ENCODE measurements around the gene PIP4K2A.

PIP4K2A gene

GRCh38 chr10:22617516-22617915 is 96.9 kb downstream of the PIP4K2A start:
- no peak for FAIRE-seq

- no peak for FAIRE-seq
Measured at GRCh38 chr10:22617051-22617450, 97.3 kb downstream of the PIP4K2A start.

GRCh38 chr10:22615819-22616499 is 98.4 kb downstream of the PIP4K2A start:
- no peak for FAIRE-seq

- no peak for FAIRE-seq
Measured at GRCh38 chr10:22615101-22615500, 99.3 kb downstream of the PIP4K2A start.

- FAIRE-seq = no peak
Measured at GRCh38 chr10:22613011-22613410, 101.4 kb downstream of the PIP4K2A start.

GRCh38 chr10:22612318-22612717 is 102.1 kb downstream of the PIP4K2A start:
- no peak for FAIRE-seq

- no peak for FAIRE-seq
Measured at GRCh38 chr10:22611425-22612115, 102.8 kb downstream of the PIP4K2A start.

GRCh38 chr10:22610610-22611009 is 103.8 kb downstream of the PIP4K2A start:
- no peak for FAIRE-seq

GRCh38 chr10:22609719-22610465 is 104.5 kb downstream of the PIP4K2A start:
- FAIRE-seq = no peak

GRCh38 chr10:22609251-22609650 is 105.1 kb downstream of the PIP4K2A start:
- FAIRE-seq = no peak

- no peak for FAIRE-seq
Measured at GRCh38 chr10:22607261-22607660, 107.1 kb downstream of the PIP4K2A start.

GRCh38 chr10:22606164-22606614 is 108.2 kb downstream of the PIP4K2A start:
- FAIRE-seq = no peak

GRCh38 chr10:22605168-22605567 is 109.2 kb downstream of the PIP4K2A start:
- FAIRE-seq = peak; percentile 68

GRCh38 chr10:22604344-22605126 is 109.8 kb downstream of the PIP4K2A start:
- no peak for FAIRE-seq

GRCh38 chr10:22603581-22603980 is 110.8 kb downstream of the PIP4K2A start:
- no peak for FAIRE-seq

GRCh38 chr10:22601618-22602017 is 112.8 kb downstream of the PIP4K2A start:
- no peak for FAIRE-seq

GRCh38 chr10:22599636-22600228 is 114.6 kb downstream of the PIP4K2A start:
- FAIRE-seq = no peak

GRCh38 chr10:22599048-22599561 is 115.3 kb downstream of the PIP4K2A start:
- no peak for FAIRE-seq

- FAIRE-seq = no peak
Measured at GRCh38 chr10:22598478-22598877, 115.9 kb downstream of the PIP4K2A start.

- no peak for FAIRE-seq
Measured at GRCh38 chr10:22597138-22597537, 117.2 kb downstream of the PIP4K2A start.

- FAIRE-seq = no peak
Measured at GRCh38 chr10:22593636-22594198, 120.7 kb downstream of the PIP4K2A start.

GRCh38 chr10:22593026-22593425 is 121.4 kb downstream of the PIP4K2A start:
- no peak for FAIRE-seq

Measured in endometrium (tissue), 2 donors.